ENCODE results near the gene SEMA5A.

SEMA5A gene

GRCh38 chr5:9452181-9452580, 93.7 kb downstream of the SEMA5A start:
- in situ Hi-C loops (cut with MboI; ENCODE audit: low sequenced_read_pairs), result no loop called here

DNA sequence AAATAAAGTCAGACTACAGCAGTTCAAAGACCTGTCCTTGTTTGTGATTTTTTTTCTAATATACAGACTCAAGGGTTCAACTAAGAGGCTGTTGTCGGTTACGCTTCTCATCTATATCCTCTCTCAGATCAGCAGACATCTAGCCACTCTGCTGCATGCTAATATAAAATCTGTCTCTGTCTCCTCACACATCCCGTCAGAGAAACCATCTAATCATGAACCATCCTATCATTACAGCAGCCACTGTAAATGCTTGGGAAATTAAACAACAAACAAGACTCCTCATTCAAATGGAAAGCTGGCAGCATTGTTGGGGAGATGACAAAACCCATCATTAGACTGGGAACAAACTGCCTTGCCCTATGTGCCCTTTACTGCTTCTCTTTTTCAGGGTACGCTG, 94.8 kb downstream of the SEMA5A start:
- in situ Hi-C loops (cut with MboI; ENCODE audit: low sequenced_read_pairs), result no loop called here

GRCh38 chr5:9447691-9448090, 98.2 kb downstream of the SEMA5A start:
- in situ Hi-C loops (cut with MboI; ENCODE audit: low sequenced_read_pairs), result no loop called here

DNA sequence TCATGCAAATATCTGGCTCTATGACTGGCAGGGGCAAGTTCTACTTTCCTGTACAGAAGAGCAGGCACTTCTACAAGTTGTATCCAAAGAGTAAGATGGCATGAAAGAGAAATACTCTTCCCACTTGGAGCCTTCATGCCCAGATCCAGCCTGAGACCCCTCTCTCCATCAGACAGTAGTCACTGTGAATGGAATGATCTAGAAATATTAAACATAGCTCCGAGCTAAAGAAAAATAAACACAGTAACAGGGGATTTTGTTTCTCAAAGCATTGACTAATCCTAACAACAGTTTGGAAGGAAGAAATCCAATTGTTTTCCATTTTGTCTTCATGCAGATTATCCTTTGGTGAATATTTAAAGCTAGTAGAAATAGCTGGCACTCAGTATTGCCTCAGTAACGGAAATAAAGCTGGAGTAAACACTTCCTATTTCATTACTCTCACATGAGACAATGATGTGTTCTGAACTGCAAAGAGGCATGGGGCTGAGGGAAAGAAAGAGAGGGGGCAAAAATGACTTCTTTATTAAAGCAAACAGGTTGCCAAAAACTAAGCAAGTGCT, 100.0 kb downstream of the SEMA5A start:
- in situ Hi-C loops (cut with MboI; ENCODE audit: low sequenced_read_pairs), result no loop called here

DNA sequence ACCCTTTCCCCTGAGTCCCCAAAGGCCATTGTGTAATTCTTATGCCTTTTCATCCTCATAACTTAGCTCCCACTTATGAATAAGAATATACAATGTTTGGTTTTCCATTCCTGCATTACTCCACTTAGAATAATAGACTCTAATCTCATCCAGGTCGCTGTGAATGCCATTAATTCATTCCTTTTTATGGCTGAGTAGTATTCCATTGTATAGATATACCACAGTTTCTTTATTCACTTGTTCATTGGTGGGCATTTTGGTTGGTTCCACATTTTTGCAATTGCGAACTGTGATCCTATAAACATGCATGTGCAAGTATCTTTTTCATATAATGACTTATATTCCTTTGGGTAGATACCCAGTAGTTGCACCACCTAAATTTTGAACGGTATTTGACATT, 101.5 kb downstream of the SEMA5A start:
- in situ Hi-C loops (cut with MboI; ENCODE audit: low sequenced_read_pairs), result no loop called here

DNA sequence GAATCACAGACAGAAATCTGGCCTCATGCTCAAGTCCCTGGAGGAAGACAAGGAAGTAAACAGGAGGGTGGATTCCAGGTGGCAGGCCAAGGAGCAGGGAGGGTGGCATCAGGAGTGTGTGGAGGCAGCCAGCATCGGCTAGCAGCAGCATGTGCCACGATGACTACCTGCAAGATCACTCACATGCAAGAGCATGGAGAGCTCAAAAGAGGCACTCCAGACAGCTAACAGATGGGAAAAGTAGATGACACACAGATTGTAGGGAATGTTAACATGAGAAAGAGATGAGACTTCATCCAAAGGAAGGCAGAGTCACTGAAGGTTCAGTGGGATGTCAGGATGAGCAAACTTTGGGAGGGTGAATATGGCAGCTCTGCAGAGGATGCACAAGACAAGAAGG, 104.3 kb downstream of the SEMA5A start:
- in situ Hi-C loops (cut with MboI; ENCODE audit: low sequenced_read_pairs), result no loop called here

DNA sequence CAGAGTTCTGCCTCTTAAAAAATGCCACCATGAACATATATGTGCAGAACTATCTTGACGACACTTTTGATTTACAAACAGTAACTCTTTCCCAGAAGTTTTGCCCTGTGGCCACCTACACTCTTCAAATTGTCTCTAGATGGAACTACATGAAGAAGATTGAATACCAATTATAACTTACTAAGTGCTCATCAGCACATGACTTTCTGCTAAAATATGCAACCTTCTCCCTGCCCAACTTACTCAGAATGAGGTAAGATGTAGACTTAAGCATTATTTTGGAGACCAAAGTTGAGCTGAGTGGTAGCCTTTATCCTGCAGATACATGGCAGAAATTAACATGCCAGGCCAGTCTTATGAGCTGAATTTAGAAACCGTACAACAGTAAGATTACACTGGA, 105.4 kb downstream of the SEMA5A start:
- in situ Hi-C loops (cut with MboI; ENCODE audit: low sequenced_read_pairs), result no loop called here

DNA sequence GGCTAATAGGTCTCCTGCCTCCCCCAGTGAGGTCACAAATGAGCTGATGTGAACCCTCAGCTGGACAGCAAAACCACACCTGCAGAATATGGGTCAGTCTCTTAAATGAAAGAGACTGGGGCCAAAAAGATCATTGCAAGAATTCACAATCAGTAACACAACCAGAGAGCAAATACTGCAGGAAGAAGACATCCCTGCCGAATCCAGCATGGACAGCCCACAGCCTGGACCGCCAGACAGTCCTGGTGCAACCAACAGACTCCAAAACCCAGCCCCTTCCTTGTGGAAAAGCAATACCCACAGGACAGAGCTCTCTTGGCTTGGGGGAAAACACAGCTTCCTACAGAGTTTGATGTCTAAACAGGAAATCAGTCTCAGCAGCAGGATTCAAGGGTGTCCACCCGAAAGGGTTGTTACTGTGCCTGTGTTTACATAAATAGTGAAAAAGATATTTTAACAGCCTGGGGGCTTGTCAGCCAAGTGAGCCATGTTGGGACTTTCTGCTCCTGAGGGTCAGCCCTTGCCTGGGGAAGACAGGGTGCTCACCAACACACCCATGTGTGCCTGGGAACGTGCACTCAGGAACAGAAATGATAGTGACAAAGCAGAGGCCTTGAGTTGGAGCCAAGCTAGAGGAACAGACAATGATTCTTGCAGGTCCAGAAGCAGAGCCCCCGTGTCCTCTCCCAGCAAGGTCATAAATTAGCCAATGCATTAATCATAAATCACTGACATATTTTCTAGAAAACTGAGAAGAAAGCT, 106.2 kb downstream of the SEMA5A start:
- in situ Hi-C loops (cut with MboI; ENCODE audit: low sequenced_read_pairs), result no loop called here

DNA sequence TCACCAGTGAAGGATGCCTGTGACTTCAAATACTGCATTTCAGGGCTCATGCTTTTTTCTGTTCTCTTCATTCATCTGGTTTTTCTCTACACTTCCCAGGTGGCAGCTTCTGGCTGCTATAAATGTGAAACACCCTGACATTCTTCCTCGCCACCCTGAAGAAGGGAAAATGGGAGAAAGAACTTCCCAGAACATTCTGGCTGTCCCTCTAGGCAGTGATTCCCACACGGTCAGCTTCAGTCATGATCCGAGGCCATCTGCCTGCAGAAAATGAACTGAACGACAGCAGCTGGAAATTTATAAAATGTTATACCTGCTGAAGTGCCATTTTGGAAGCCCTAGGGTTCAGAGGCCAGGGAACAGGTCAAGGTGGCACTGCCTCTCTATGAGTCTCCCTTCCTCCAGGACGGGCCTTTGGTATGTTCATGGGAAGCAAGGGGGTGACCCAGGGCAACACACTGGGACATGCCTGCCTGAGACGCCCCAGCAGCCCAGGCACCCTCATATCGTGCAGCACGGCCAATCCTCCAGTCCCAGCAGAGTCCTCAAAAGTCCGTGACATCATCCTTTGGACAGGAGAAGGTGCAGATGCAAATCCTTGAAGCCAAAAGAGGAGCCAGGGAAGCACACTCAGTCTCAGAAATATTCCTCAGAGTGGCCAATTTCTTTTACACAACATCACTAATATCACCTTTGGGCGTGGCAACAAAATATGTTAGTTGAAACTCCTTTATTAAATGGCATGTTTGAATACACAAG, 107.1 kb downstream of the SEMA5A start:
- in situ Hi-C loops (cut with MboI; ENCODE audit: low sequenced_read_pairs), result no loop called here

DNA sequence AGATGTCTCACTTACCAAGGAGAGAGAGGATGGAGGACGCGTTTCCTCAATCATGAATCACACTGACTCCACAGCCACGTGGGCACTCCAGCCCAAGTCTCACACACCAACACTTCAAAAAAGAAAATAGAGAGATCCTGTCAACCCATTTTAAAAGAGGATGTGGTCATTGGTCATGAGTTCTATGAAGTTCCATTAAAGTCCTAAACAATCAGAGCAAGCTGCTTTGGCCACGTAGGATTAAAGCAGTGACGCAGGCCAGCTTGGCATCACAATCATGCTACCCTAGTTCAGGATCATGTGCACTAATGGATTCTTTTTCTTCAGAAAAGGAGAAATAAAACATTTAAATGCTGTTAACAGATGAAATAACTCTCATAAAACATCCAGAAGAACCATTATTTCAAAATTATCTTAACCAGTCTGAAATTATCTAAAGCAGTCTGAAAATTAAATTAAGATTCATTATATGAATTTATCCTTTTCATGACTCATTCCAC, 108.1 kb downstream of the SEMA5A start:
- in situ Hi-C loops (cut with MboI; ENCODE audit: low sequenced_read_pairs), result no loop called here

DNA sequence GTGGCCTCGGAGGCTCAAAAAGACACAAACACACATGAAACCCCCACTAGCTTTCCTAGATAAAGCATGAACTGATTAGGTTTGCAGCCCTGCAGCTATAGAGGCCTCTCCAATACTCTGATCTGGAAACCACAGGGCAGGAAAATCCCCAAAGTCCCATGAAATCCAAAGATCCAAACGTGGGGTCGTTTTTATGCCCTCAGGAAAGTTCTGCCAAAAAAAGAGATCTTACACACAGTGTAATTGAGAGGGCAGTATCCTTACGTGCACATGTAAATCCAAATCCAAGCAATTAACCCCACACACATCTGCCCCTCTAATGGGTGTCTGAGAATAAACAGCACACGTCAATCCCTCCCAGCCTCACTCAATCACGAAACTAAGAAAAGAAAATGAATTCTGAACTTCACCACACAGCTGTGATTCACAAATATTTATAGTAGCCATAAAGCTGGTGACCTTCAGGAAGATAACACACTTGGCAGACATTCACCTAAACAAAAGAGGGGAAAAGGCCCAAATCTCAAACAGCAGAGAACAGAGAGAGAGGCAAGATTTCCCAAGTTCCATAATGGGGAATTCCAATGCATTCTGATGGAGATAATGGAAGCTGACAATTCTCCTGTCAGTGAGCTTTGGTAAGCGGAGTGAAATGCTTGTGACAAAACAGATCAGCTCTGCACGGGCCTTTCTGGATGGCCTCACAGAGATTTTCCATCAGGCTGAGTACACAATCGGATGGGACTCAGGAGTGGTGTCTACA, 114.2 kb downstream of the SEMA5A start:
- in situ Hi-C loops (cut with MboI; ENCODE audit: low sequenced_read_pairs), result no loop called here

DNA sequence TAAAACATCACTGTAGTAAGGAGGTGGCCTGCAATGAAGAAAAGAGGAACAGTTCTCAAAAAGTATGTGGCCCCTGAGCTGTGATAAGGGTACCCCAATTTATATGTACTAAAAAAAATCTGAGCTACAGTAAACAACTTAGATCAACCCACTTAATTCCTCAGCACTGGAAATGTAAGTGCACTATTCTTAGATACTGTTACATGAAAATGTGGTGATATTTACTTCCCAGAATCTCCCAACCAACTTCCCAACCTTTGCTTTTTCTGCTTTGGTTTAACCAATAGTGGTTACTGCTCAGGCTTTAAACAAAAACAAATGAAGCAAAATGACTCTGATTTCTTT, 114.8 kb downstream of the SEMA5A start:
- in situ Hi-C loops (cut with MboI; ENCODE audit: low sequenced_read_pairs), result no loop called here

DNA sequence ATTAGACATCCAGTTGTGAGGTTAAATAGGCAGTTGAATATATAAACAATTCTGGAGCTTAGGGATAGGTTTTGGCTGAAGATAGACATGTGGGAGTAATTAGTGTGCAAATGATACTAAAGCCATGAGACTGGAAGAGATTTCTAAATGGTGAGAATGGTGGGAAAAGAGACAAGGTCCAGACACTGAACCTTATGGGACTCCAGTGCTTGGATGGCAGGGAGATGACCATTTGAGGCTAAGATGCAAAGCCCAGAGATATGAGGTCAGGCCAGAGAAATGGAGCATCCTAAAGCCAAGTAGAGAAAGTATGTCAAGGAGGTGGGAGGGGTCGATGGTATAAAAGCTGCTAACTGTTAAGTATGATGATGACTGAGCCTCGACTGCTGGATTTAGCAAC, 115.6 kb downstream of the SEMA5A start:
- in situ Hi-C loops (cut with MboI; ENCODE audit: low sequenced_read_pairs), result no loop called here

GRCh38 chr5:9429691-9430215, 116.1 kb downstream of the SEMA5A start:
- in situ Hi-C loops (cut with MboI; ENCODE audit: low sequenced_read_pairs), result no loop called here

- in situ Hi-C loops (cut with MboI; ENCODE audit: low sequenced_read_pairs), result no loop called here
These were observed 117.6 kb downstream of the SEMA5A start for GRCh38 chr5:9428272-9428671.

GRCh38 chr5:9425710-9426109, 120.2 kb downstream of the SEMA5A start:
- in situ Hi-C loops (cut with MboI; ENCODE audit: low sequenced_read_pairs), result no loop called here

DNA sequence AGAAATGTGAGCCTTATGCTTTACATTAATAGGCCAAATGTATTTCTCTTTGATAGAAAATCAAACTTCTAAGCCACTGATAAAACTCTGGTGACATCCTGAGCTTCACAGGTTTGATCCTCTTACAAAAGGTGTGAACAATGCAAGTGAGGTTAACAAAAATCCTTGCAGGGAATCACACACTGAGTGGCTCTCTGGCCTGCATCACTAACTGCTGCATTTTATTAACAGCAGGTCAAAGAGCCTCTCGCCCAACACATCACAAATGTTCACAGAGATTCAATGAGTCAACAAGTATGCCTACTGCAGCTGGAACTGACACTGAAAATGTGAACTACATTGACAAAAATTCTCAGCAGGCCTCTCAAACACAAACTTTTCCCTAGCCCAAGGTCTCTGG, 122.3 kb downstream of the SEMA5A start:
- in situ Hi-C loops (cut with MboI; ENCODE audit: low sequenced_read_pairs), result no loop called here

DNA sequence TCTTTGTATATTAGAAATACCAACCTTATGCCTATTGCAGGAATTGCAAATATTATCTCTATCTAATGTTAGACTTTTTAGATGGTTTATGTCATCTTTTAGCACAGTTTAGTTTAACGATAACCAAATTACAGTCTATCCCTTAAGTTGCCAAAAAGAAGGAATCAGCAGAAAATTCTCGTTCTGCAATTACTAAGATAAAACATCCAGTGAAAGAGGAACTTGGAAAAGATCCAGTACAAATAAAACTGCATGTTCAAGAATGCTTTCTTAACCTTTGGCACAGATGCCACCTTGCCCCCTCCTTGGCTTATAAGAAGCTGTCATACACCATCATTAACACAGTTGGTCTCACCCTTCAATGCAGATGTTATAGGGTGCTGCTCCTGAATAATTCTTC, 124.0 kb downstream of the SEMA5A start:
- in situ Hi-C loops (cut with MboI; ENCODE audit: low sequenced_read_pairs), result no loop called here

- in situ Hi-C loops (cut with MboI; ENCODE audit: low sequenced_read_pairs), result no loop called here
These were observed 126.1 kb downstream of the SEMA5A start for GRCh38 chr5:9419794-9420193.

DNA sequence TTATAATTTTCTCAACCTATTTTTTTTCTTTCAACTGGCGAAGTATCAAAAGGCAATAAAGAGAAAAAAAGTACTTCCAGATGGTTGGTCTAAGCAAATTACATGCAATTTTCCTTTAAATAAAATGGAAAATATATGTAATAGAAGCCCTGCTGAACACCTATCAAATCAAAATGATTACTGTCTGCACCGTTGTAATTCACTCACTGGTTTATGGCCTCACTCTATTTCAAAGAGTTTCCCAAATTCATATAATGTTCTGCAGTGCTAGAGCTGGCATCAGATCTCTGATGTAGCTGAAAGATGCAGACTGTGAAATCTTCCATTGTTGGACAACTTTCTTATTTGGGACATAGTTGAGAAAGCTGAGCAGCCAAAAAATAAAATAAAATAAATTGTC, 130.3 kb downstream of the SEMA5A start:
- in situ Hi-C loops (cut with MboI; ENCODE audit: low sequenced_read_pairs), result no loop called here

DNA sequence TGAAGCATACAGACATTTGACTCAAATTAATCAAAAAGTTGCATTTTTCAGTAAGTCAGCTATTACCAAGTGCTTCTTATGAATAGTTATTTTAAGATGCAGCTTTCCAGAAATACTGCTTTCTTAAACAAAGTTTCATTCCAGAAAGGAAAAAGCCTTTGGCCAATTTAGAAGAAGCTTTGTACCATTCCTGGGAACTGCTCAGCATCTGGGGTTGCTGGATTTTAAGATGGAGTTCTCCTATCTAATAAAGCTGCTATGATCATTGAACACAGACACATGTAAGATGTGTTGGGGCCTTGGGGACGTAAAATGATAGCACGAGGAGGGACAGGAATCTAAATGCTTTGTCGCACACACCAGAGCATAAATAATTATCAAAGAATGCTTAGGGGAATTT, 130.8 kb downstream of the SEMA5A start:
- in situ Hi-C loops (cut with MboI; ENCODE audit: low sequenced_read_pairs), result no loop called here
